NB4 (cell line): ENCODE data around the gene MPO.
A peak's percentile ranks its signal among the peaks of the same experiment; 100 is the strongest.

Source experiments
- POLR2A ChIP-seq: IDR thresholded peaks from 2 replicates; pipeline ENCODE4 v1.6.1; 2011; ENCODE audit warnings: mild to moderate bottlenecking; ENCODE audit not compliant: insufficient read length; ENCODE audit errors: extremely low read depth
- TF ChIP-seq, protein P1 (sequence below): IDR thresholded peaks from one replicate; pipeline ENCODE4 v1.5.1; 2012; ENCODE audit warnings: low read depth, low read length
- TF ChIP-seq, protein P2 (sequence below): IDR thresholded peaks from 2 replicates; pipeline ENCODE4 v1.6.1; 2011; ENCODE audit warnings: low read depth, low read length

DNA sequence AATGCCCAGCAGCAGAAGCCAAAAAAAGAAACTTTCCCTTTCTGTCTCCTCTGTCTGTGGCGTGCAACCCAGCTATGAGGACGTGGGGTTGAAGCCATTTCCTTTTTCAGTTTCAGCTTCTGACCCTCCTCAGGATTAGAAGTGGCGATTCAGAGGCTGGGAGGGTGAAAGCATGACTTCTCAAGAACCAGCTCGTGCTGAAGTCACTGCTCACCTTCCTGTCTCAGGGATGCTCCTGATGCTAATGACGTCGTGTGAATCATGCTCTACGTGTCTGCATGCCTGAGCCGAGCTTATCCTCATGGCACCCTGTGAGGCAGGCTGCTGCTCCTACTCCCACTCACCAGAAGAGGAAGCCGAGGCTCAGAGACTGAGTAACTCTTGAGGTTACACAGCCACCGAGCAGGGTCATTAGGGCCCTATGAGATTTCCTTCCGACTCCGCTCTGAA lies 48.0 kb downstream of the MPO start:
- TF ChIP-seq, protein P1, sequence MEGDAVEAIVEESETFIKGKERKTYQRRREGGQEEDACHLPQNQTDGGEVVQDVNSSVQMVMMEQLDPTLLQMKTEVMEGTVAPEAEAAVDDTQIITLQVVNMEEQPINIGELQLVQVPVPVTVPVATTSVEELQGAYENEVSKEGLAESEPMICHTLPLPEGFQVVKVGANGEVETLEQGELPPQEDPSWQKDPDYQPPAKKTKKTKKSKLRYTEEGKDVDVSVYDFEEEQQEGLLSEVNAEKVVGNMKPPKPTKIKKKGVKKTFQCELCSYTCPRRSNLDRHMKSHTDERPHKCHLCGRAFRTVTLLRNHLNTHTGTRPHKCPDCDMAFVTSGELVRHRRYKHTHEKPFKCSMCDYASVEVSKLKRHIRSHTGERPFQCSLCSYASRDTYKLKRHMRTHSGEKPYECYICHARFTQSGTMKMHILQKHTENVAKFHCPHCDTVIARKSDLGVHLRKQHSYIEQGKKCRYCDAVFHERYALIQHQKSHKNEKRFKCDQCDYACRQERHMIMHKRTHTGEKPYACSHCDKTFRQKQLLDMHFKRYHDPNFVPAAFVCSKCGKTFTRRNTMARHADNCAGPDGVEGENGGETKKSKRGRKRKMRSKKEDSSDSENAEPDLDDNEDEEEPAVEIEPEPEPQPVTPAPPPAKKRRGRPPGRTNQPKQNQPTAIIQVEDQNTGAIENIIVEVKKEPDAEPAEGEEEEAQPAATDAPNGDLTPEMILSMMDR, result peak; percentile 17
- TF ChIP-seq POLR2A, result peak; percentile 19
- TF ChIP-seq, protein P2, sequence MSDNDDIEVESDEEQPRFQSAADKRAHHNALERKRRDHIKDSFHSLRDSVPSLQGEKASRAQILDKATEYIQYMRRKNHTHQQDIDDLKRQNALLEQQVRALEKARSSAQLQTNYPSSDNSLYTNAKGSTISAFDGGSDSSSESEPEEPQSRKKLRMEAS, result peak; percentile 93
